Esophagus muscularis mucosa (tissue), 3 donors: Measurements from ENCODE around the gene ZDHHC8.

Experiments used
- POLR2A ChIP-seq: fragments of 450-650 bp; IDR thresholded peaks from one replicate; pipeline ENCODE4 v1.6.1; 2017; ENCODE audit warnings: antibody characterized with exemption, moderate library complexity, mild to moderate bottlenecking, low read depth
- TF ChIP-seq, protein P1 (sequence below), 3 experiments: fragments of 200-600 bp in 2 of 3; fragments of 450-650 bp in 1 of 3; sonication (generic) in 2 of 3; IDR thresholded peaks; one replicate each; pipeline ENCODE4 v1.5.1; 2017 to 2019; ENCODE audit warnings: antibody characterized with exemption in 3 of 3, mild to moderate bottlenecking in 2 of 3, moderate library complexity in 1 of 3

DNA sequence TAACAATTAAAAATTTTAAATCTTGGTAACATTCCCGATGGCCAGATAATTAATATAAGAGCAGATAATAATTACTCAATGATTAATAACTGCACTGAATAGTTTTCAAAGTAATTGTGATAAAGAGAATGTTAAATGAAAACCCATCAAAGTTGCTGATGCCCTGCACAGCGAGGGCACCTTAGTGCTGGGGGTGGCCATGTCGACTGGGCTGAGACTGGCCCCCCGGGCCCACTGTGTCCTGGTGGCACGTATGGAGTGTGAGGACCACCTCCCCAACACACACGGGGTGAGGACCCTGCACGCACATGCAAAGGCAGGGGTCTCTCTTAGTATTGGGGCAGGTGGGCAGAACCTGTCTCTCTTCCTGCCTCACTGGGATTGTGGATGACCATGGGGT, 34.3 kb downstream of the ZDHHC8 start:
- TF ChIP-seq, protein P1, sequence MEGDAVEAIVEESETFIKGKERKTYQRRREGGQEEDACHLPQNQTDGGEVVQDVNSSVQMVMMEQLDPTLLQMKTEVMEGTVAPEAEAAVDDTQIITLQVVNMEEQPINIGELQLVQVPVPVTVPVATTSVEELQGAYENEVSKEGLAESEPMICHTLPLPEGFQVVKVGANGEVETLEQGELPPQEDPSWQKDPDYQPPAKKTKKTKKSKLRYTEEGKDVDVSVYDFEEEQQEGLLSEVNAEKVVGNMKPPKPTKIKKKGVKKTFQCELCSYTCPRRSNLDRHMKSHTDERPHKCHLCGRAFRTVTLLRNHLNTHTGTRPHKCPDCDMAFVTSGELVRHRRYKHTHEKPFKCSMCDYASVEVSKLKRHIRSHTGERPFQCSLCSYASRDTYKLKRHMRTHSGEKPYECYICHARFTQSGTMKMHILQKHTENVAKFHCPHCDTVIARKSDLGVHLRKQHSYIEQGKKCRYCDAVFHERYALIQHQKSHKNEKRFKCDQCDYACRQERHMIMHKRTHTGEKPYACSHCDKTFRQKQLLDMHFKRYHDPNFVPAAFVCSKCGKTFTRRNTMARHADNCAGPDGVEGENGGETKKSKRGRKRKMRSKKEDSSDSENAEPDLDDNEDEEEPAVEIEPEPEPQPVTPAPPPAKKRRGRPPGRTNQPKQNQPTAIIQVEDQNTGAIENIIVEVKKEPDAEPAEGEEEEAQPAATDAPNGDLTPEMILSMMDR (IDR thresholded peaks at IDR 0.05), result no peak
- TF ChIP-seq POLR2A, result no peak
